ENCODE data around the gene GCNA. TPM values are rescaled to one million over a fixed set of nuclear protein-coding genes. Genes with fewer than 3 reads are reported as not detected.

Gene GCNA
- total RNA-seq, 1 experiment from 2014 or later, result 3.8 TPM

DNA sequence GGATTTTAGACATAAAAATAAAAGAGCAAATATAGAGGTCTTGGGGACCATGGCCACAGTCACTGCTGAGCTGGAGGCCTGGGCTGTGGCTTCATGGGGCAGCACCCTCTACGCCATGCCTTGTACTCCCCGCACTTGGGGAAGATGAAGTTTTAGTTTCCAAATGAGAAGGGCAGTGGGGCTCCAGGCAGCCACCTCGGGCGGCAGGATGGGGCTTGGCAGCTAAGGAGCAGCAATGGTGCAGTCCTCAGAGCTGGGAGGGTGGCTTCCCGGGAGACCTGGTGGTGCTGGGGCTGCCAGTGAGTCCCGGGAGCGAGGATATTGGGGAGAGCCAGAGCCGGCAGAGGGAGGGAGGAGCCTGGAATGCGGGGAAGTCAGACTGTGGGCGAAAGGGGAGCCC, 37.7 kb downstream of the GCNA start:
- intact Hi-C loops (cut with micrococcal nuclease), result no loop called here
- Mint-ChIP-seq H3K4me1 (ENCODE audit: insufficient read depth, unreplicated experiment) (no peaks in the 10 kb centered on the region), H3K27ac (ENCODE audit: low read depth, unreplicated experiment) (no peak overlapping the region), H3K27me3 (ENCODE audit: insufficient read depth, unreplicated experiment) (no peaks in the 10 kb centered on the region), H3K9me3 (ENCODE audit: unreplicated experiment) (no peaks in the 10 kb centered on the region), H3K36me3 (ENCODE audit: insufficient read depth, unreplicated experiment) (peaks cover 47% of the 10 kb centered on the region), H3K4me3 (ENCODE audit: unreplicated experiment) (no peak overlapping the region)
- ChIA-PET POLR2A (no interaction called here), CTCF (no interaction called here)
- no peak for DNase-seq (ENCODE audit: unreplicated experiment)
- TF ChIP-seq, protein P1, sequence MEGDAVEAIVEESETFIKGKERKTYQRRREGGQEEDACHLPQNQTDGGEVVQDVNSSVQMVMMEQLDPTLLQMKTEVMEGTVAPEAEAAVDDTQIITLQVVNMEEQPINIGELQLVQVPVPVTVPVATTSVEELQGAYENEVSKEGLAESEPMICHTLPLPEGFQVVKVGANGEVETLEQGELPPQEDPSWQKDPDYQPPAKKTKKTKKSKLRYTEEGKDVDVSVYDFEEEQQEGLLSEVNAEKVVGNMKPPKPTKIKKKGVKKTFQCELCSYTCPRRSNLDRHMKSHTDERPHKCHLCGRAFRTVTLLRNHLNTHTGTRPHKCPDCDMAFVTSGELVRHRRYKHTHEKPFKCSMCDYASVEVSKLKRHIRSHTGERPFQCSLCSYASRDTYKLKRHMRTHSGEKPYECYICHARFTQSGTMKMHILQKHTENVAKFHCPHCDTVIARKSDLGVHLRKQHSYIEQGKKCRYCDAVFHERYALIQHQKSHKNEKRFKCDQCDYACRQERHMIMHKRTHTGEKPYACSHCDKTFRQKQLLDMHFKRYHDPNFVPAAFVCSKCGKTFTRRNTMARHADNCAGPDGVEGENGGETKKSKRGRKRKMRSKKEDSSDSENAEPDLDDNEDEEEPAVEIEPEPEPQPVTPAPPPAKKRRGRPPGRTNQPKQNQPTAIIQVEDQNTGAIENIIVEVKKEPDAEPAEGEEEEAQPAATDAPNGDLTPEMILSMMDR (IDR thresholded peaks at IDR 0.05; ENCODE audit: unreplicated experiment), result no peak
- no TSS peak for BruUV-seq (replicated peaks)

DNA sequence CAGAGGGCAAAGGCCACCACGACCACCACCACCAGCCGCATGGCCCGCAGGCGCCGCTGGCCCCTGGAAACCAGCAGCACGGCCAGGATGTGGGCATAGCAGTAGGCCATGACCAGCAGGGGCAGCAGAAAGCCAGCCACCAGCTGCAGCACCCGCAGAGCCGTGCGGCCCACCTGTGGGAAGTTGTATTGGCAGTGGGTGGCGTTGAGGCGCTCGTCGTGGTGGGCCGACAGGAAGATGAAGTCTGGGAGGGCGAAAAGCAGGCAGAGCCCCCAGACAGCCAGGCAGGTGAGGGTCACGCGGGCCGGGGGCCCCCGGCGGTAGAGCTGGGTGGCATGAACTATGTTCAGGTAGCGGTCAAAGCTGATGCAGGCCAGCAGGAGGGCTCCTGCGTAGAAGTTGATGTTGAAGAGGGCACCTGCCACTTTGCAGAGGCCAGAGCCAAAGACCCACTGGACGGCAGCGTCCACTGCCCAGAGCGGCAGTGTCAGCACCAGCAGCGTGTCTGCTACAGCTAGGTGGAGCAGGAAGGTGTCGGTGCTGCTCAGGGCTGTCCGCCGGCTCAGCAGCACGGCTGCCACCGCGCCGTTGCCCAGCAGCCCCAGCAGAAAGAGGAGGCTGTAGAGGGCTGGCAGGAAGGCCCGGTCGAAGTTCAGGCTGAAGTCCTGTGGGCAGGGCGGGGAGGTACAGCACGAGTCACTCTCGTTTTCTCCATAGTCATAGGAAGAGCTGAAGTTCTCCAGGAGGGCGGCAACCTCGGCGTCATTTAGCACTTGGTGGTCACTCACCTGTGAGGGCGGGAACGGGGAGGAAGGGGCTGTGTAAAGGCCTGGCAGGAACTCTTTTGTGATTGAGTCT, 38.7 kb downstream of the GCNA start:
- Mint-ChIP-seq H3K4me1 (ENCODE audit: insufficient read depth, unreplicated experiment) (no peaks in the 10 kb centered on the region), H3K27me3 (ENCODE audit: insufficient read depth, unreplicated experiment) (no peaks in the 10 kb centered on the region)
- intact Hi-C loops (cut with micrococcal nuclease), result no loop called here

DNA sequence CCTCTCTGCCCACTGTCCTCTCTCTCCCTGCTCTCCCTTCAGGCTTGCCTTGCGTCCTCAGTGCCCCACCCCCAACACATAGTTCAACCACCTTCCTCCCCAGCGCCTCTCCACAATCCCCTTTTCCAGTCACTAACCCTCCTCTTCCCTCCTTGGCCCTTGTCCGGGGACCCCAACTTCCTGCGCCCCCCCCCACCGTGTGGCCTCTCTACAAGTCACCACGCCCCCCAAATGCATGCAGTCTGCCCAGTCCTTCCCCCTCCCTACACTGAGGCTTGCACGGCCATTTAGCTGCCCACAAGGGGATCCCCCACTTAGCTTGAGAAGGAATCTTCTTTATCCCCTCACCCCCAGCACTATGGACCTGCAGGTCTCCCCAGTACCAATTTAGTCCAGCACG, 39.5 kb downstream of the GCNA start:
- ChIA-PET CTCF (no interaction called here), POLR2A (no interaction called here)

More for the DNA sequence above, 38.7 kb downstream of the GCNA start:
- peaks cover 38% of the 10 kb centered on the region for H3K36me3 Mint-ChIP-seq (ENCODE audit: insufficient read depth, unreplicated experiment)
- H3K9me3 Mint-ChIP-seq (ENCODE audit: unreplicated experiment), result no peaks in the 10 kb centered on the region
- no TSS peak for BruUV-seq (replicated peaks)
- CTCF ChIA-PET, result no interaction called here
- no peak overlapping the region for H3K4me3 Mint-ChIP-seq (ENCODE audit: unreplicated experiment)
- POLR2A ChIA-PET, result no interaction called here
- no peak overlapping the region for H3K27ac Mint-ChIP-seq (ENCODE audit: low read depth, unreplicated experiment)
- DNase-seq (ENCODE audit: unreplicated experiment), result no peak
- TF ChIP-seq, protein P1 (IDR thresholded peaks at IDR 0.05; ENCODE audit: unreplicated experiment), result no peak

DNA sequence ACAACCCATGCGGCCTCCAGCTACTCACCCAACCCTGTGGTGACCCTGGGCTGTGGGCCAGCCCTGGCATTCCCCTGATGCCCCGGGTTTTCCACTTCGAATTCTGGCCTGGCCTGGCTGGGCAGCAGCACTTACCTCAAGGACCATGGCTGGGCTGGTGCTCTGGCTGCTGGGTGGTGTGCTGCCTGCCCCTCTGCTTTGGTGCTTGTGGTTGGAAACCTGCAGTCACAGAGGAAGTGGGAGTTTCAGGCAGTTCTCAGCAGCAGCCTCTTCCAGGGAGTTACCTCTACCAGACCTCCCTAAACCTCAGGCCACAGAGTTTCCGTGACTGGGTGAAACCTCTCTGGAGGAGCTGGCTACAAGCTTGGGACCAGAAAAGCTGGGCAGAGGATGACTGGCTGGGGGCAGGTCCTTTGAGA, 40.1 kb downstream of the GCNA start, which contains the start of gene CXCR3:
CXCR3 (minus strand) TSS at position 209 of the 419 bp plus-strand sequence; CDS start at position 147, 62 bp downstream.
- H3K9me3 Mint-ChIP-seq (ENCODE audit: unreplicated experiment), result no peaks in the 10 kb centered on the region
- peaks cover 26% of the 10 kb centered on the region for H3K36me3 Mint-ChIP-seq (ENCODE audit: insufficient read depth, unreplicated experiment)
- CTCF ChIA-PET, result no interaction called here
- H3K27ac Mint-ChIP-seq (ENCODE audit: low read depth, unreplicated experiment), result no peak within 1 kb of the TSS
- intact Hi-C loops (cut with micrococcal nuclease), result no loop called here
- no peak within 1 kb of the TSS for H3K4me3 Mint-ChIP-seq (ENCODE audit: unreplicated experiment)
- TF ChIP-seq, protein P1 (IDR thresholded peaks at IDR 0.05; ENCODE audit: unreplicated experiment), result no peak
- no peak for DNase-seq (ENCODE audit: unreplicated experiment)
- POLR2A ChIA-PET, result no interaction called here
- BruUV-seq (replicated peaks), result no TSS peak
- H3K27me3 Mint-ChIP-seq (ENCODE audit: insufficient read depth, unreplicated experiment), result no peaks in the 10 kb centered on the region
- H3K4me1 Mint-ChIP-seq (ENCODE audit: insufficient read depth, unreplicated experiment), result no peaks in the 10 kb centered on the region

More for the DNA sequence above, 39.5 kb downstream of the GCNA start:
- TF ChIP-seq, protein P1 (IDR thresholded peaks at IDR 0.05; ENCODE audit: unreplicated experiment), result no peak
- no peak for DNase-seq (ENCODE audit: unreplicated experiment)
- no peak overlapping the region for H3K4me3 Mint-ChIP-seq (ENCODE audit: unreplicated experiment)
- H3K36me3 Mint-ChIP-seq (ENCODE audit: insufficient read depth, unreplicated experiment), result peaks cover 32% of the 10 kb centered on the region
- no peaks in the 10 kb centered on the region for H3K27me3 Mint-ChIP-seq (ENCODE audit: insufficient read depth, unreplicated experiment)
- no peaks in the 10 kb centered on the region for H3K4me1 Mint-ChIP-seq (ENCODE audit: insufficient read depth, unreplicated experiment)
- no peak overlapping the region for H3K27ac Mint-ChIP-seq (ENCODE audit: low read depth, unreplicated experiment)
- no peaks in the 10 kb centered on the region for H3K9me3 Mint-ChIP-seq (ENCODE audit: unreplicated experiment)
- intact Hi-C loops (cut with micrococcal nuclease), result no loop called here
- BruUV-seq (replicated peaks), result no TSS peak

Measured in MCF 10A (cell line).